ENCODE results near the gene PRLR. TPM values are rescaled to one million over a fixed set of nuclear protein-coding genes. Genes with fewer than 3 reads are reported as not detected.

Gene PRLR
- total RNA-seq, 1 experiment from 2014 or later: not detected

Other genes with a start within 250 kb of the PRLR start
- gene AGXT2, start 182.5 kb downstream of the PRLR start, total RNA-seq (2014; rRNA removed; shearing (Covaris generic); ENCODE audit: low replicate concordance): not detected in 2 replicates

All from Karpas-422 (cell line).